Astrocyte of the spinal cord (primary cell): ENCODE results near the gene PPIA.

ENCODE experiments used
- DNase-seq: peaks from one replicate; pipeline ENCODE4 v3.0.0; 2011; ENCODE audit warnings: low read depth, low spot score
- H3K4me3 ChIP-seq: 2 replicates; pipeline ENCODE4 v1.5.1; 2011; ENCODE audit warnings: low read depth, mild to moderate bottlenecking, low read length, moderate library complexity
- CTCF ChIP-seq: IDR thresholded peaks from 2 replicates; pipeline ENCODE4 v1.5.1; 2012; ENCODE audit warnings: low read depth, mild to moderate bottlenecking, low read length, inconsistent platforms
- in situ Hi-C: cut with HindIII; loops from 2 replicates; pipeline ENCODE4 v1.10.0; 2017; ENCODE audit warnings: low sequenced_read_pairs

Gene PPIA

DNA sequence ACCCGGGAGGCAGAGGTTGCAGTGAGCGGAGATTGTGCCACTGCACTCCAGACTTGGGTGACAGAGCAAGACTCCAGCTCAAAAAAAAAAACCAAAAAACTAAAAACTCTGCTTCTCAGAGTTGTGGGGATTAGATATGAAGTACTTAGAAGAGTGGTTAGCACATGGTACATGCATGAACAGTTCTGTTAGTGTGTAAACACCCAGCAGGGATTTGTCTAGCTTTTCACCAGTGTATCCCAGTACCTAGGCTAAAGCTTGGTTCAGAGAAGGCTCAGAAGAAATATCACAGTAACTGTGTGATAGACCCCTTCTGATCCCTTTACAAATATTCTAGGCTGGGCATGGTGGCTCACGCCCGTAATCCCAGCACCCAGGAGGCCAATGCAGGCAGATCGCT lies 9.5 kb downstream of the PPIA start:
- no peak for DNase-seq
- no peak for TF ChIP-seq CTCF
- H3K4me3 ChIP-seq, result no peak overlapping the region
- in situ Hi-C loops, result no loop called here

DNA sequence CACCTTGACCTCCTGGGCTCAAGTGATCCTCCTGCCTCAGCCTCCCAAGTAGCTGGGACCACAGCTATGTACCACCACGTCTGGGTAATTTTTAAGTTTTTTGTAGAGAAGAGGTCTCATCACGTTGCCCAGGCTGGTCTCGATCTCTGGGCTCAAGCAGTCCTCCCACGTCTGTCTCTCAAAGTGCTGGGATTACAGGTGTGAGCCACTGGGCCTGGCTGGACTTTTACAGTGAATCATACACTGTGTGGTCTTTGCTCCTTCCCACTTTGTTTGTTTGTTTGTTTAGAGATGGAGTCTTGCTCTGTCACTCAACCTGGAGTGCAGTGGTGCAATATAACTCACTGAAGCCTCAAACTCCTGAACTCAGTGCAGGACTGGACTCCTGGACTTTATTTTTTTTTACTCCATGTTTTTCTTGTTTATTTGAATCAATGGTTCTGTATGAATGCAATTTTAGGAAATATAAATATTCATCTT lies 12.5 kb downstream of the PPIA start:
- no peak for TF ChIP-seq CTCF
- in situ Hi-C loops, result no loop called here
- H3K4me3 ChIP-seq, result no peak overlapping the region
- no peak for DNase-seq

- in situ Hi-C loops, result no loop called here
- TF ChIP-seq CTCF, result no peak
- DNase-seq, result peak; percentile 25
- H3K4me3 ChIP-seq, result no peak overlapping the region
These were observed 14.6 kb downstream of the PPIA start for GRCh38 chr7:44811093-44811492.

- no peak for DNase-seq
- no peak overlapping the region for H3K4me3 ChIP-seq
- in situ Hi-C loops, result no loop called here
- no peak for TF ChIP-seq CTCF
These were observed 15.1 kb downstream of the PPIA start for GRCh38 chr7:44811571-44811970.

GRCh38 chr7:44814919-44815318 lies 18.4 kb downstream of the PPIA start:
- no peak for DNase-seq
- in situ Hi-C loops, result no loop called here
- H3K4me3 ChIP-seq, result no peak overlapping the region
- TF ChIP-seq CTCF, result no peak

DNA sequence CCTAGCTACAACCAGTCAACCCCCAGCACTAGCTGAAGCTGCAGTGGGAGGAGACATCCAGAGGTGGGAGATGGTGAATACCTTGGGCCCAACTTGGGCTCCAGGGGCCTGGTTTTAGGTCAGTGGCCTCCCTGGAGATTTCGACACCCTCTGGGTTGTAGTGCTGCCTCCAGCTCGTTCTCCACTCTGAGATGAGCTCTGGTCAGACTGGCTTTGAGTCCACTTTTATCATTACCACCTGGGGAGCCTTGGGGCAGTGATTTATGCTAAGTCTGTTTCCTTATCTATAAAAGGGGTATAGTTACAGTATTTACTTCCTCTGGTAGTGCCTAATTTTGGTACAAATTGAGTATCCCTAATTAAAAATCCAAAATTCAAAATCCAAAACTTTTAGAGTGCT lies 22.8 kb downstream of the PPIA start:
- in situ Hi-C loops, result no loop called here
- DNase-seq, result no peak
- TF ChIP-seq CTCF, result no peak
- no peak overlapping the region for H3K4me3 ChIP-seq

DNA sequence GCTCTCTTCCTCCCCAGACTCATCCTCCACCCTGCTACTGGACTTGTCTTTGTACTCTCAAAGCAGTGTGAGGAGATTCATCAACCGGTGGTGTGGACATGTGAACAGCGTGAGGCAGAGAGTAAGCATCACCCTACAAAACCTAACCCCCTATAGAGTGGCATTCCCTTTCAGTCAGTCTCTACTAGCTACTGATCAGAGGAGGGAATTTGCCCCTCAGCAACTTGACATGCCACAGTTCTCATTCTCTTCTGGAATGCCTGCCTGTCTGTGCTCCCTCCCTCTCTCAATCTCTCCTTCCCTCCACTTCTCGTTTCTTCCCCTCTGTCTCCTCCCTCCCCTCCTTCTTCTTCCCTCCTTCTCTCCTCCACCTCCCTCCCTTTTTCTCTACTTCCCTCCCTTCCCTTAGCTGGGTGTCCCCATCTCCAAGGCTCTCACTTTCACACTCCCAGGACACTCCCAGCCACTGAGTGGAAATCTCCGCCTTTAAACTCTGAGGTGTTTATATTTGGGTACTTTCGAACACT lies 26.8 kb downstream of the PPIA start:
- in situ Hi-C loops, result no loop called here
- no peak for TF ChIP-seq CTCF
- no peak overlapping the region for H3K4me3 ChIP-seq
- no peak for DNase-seq
